ENCODE measurements around the gene MAP3K20.
"Not testable (repeated sequence)": the region's sequence is repeated elsewhere in the genome, so short reads cannot be mapped to it uniquely, and the experiment has no call there.

The MAP3K20 gene

DNA sequence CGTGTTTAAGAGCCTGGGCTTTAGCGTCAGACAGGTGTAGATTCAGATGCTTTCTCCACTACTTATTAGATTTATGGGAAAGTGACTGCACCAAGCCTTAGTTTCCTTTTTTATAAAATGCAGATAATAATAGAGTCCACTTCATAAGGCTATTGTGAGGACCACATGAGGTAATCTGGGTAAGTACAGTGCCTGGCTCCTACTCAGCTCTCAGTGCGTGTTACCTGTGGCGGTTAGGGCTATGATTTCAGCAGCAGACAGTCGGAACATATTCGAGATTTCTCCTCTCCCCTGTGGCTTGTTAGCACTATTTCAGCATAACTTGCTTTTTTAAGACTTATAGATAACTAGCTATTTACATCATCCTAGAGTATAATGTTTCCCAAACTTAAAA is 32.0 kb downstream of the MAP3K20 start:
- no peaks in the 10 kb centered on the region for H3K9me3 ChIP-seq (ENCODE audit: control insufficient read depth, insufficient read depth, low read length)
- no peak overlapping the region for H3K9ac ChIP-seq (ENCODE audit: low read depth, low read length)
- H3K4me1 ChIP-seq (ENCODE audit: insufficient read depth, low read length): peaks cover 14% of the 10 kb centered on the region; the same call in 1 of the 2 replicates
- no peaks in the 10 kb centered on the region for H3K36me3 ChIP-seq (ENCODE audit: insufficient read depth, low read length)

DNA sequence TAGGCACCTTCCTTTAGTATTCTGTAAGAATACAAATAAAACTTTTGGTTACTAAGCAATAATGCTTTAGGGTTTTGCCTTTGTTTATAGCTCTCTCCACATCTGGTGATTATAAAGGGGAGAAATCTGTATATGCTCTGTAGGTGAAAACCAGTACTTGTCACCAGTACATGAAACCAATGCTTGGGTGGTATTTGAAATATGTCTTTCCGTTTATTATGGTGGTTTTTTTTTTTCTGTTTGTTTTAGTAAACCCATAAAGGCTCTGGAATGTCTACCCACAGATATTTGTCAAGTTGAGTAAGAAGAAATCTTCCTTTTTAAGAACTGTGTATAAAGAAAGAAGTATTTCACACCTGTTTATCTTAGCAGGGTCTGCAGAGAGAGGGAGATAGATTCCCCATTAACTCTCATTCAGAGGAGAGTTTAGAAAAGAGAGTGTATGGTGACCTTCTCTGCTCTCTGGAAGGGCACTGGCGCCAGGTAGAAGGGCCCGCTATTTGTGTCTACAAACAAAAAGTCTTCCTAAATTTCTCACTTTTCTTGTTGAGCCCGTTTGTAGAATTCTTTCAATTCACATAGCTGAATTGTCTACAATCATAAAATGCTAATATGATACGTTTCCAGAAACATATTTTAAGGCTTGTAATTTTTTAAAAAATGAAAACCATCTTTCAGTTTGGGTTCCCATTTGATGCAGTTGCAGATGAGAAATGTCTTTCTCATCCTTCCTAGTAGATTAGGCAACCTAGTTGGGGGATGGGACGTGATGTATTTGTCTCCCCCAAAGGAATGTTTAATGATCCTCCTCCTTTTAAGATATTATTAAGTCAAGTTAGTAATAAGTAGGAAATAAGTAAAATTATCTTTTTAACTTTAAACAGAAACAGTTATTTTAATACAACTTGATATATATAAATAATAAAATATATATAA is 33.9 kb downstream of the MAP3K20 start:
- no peak overlapping the region for H3K9ac ChIP-seq (ENCODE audit: low read depth, low read length)
- peaks cover 5% of the 10 kb centered on the region; the same call in 1 of the 2 replicates for H3K4me1 ChIP-seq (ENCODE audit: insufficient read depth, low read length)
- H3K9me3 ChIP-seq (ENCODE audit: control insufficient read depth, insufficient read depth, low read length): no peaks in the 10 kb centered on the region
- no peaks in the 10 kb centered on the region for H3K36me3 ChIP-seq (ENCODE audit: insufficient read depth, low read length)

DNA sequence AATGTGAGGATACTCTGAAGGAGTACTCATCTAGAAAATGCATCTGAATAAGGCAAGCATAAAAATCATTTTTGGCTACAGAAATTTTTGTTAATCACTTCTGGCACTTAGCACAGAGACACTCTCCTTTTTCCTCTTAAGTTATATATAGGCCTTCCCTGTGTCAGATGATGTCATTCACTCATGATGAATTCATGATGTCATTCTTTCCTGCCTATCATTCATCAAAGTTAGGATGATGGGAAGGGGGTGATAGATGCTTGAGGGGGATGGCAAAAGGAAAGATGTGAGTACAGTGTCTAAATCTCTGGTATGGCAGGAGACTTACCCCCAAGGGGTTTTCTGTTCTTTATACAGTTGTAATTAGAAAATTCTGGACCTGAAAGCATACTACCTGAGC is 42.0 kb downstream of the MAP3K20 start:
- H3K36me3 ChIP-seq (ENCODE audit: insufficient read depth, low read length): no peaks in the 10 kb centered on the region; the same call in 1 of the 2 replicates
- no peaks in the 10 kb centered on the region for H3K9me3 ChIP-seq (ENCODE audit: control insufficient read depth, insufficient read depth, low read length)
- no peak overlapping the region for H3K9ac ChIP-seq (ENCODE audit: low read depth, low read length)
- no peaks in the 10 kb centered on the region for H3K4me1 ChIP-seq (ENCODE audit: insufficient read depth, low read length)

DNA sequence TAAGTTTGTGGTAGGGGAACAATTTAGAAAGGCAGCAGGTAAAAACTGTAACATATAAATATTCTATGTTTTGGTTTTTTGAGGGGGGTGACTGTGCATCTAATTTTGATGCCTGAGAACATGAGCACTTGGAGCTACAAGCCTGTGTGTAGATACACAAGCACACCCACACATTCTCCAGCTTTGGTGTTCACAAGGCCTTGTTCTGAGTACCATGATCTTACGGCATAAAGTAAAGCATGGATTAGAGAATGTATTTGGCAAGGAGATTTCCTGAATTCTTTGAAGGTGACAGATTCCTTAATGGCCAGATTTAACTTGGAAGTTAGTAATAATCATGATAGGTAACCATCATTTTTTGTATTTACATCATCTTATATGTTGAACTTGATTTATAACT is 42.7 kb downstream of the MAP3K20 start:
- Histone ChIP-seq H3K9me3 (ENCODE audit: control insufficient read depth, insufficient read depth, low read length) (no peaks in the 10 kb centered on the region), H3K9ac (ENCODE audit: low read depth, low read length) (no peak overlapping the region)

DNA sequence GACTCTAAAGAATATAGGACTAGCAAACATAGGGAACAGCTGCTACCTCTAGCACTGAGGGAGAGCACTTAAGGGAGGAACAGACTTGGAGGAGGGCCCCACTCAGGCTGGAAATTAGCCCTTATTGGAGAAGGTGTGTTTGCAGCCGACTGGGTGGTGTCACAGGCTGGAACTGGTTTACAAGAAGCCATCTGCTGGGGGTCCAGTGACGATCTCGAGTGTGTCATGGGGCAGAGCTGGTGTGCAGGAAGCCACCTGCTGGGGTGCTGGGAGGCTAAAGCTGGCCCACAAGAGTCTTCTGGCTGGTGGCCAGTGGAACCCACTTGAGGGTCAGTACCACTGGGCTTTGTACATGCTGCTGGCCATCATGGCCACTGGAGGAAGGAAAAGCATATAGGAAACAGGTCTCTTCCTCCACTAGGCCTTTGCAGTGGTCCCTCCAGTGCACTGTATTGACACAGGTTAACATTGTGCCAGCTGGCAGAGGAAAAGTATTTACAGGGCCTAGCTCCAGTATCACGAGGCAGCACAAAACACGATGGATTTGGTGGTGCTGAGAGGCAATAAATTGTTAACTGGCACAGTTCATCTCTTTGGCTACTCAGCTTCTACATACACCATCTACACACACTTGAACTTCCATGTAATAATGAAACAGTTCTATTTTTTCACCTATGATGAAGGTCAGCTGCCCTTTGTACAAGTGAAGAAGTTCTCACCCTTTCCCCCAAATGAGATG is 43.6 kb downstream of the MAP3K20 start:
- Histone ChIP-seq H3K4me1 (ENCODE audit: insufficient read depth, low read length) (no peaks in the 10 kb centered on the region), H3K9ac (ENCODE audit: low read depth, low read length) (no peak overlapping the region), H3K36me3 (ENCODE audit: insufficient read depth, low read length) (no peaks in the 10 kb centered on the region; the same call in 1 of the 2 replicates), H3K9me3 (ENCODE audit: control insufficient read depth, insufficient read depth, low read length) (no peaks in the 10 kb centered on the region)

More for the DNA sequence above, 42.7 kb downstream of the MAP3K20 start:
- no peaks in the 10 kb centered on the region for H3K4me1 ChIP-seq (ENCODE audit: insufficient read depth, low read length)
- no peaks in the 10 kb centered on the region; the same call in 1 of the 2 replicates for H3K36me3 ChIP-seq (ENCODE audit: insufficient read depth, low read length)

DNA sequence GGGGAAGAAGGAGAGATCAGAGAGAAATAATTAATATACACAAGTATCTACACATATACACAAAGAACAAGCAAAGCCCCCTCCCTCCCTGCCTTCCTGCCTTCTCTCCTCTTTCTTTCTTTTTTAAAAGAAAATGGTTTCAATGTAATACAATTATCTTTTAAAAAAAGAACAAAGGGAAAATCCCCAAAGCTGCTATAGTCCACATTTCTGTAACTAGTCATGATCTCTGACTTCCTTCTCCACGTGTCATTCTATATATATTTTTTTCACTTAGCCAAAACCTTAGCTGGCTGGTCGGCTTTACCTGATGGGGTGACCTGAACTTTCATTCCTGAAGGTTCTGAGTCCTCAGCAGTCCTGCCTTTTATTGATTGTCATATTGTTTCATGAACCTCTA is 44.3 kb downstream of the MAP3K20 start:
- no peak overlapping the region for H3K9ac ChIP-seq (ENCODE audit: low read depth, low read length)
- H3K4me1 ChIP-seq (ENCODE audit: insufficient read depth, low read length): no peaks in the 10 kb centered on the region
- H3K9me3 ChIP-seq (ENCODE audit: control insufficient read depth, insufficient read depth, low read length): no peaks in the 10 kb centered on the region
- H3K36me3 ChIP-seq (ENCODE audit: insufficient read depth, low read length): no peaks in the 10 kb centered on the region; the same call in 1 of the 2 replicates

DNA sequence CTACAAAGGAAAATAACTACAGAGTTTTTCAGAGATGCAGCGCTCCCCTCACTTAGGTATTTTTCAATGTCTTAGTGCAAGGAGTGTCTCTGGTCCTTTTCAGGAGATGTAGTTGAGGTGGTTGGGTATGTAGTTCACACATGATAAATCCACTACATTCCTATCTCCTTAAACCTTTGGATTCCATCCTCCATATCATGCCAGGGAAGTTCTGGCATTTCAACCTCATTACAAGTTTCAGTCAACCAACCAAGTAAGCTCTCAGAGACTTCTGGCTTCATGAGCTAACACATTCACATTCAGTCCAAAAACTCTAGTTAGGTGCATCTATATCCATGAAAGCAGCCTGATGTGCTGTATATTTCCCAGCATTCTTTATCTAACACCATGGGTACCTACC is 47.3 kb downstream of the MAP3K20 start:
- Histone ChIP-seq H3K36me3 (ENCODE audit: insufficient read depth, low read length) (no peaks in the 10 kb centered on the region; the same call in 1 of the 2 replicates), H3K9me3 (ENCODE audit: control insufficient read depth, insufficient read depth, low read length) (no peaks in the 10 kb centered on the region), H3K4me1 (ENCODE audit: insufficient read depth, low read length) (no peaks in the 10 kb centered on the region), H3K9ac (ENCODE audit: low read depth, low read length) (no peak overlapping the region)

DNA sequence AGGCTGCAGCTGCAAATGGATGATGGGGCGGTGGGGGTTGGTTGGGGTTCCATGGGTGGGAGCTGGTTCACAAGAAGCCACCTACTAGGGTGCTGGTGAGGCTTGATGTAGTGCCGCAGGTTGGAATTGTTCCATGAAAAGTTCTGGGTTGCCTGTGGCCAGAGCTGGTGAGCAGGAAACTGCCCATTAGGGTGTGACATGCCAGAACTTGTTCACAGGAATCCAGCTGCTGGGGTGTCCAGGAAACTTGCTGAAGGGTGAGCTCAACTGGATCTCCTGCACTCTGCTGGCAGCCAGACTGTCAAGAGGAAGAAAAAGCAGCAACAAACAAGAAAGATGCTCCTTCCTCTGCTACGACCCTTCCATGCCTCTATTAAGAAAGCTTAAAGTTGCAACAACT is 48.8 kb downstream of the MAP3K20 start:
- no peak overlapping the region for H3K9ac ChIP-seq (ENCODE audit: low read depth, low read length)
- no peaks in the 10 kb centered on the region for H3K4me1 ChIP-seq (ENCODE audit: insufficient read depth, low read length)
- no peaks in the 10 kb centered on the region for H3K36me3 ChIP-seq (ENCODE audit: insufficient read depth, low read length)
- no peaks in the 10 kb centered on the region for H3K9me3 ChIP-seq (ENCODE audit: control insufficient read depth, insufficient read depth, low read length)

DNA sequence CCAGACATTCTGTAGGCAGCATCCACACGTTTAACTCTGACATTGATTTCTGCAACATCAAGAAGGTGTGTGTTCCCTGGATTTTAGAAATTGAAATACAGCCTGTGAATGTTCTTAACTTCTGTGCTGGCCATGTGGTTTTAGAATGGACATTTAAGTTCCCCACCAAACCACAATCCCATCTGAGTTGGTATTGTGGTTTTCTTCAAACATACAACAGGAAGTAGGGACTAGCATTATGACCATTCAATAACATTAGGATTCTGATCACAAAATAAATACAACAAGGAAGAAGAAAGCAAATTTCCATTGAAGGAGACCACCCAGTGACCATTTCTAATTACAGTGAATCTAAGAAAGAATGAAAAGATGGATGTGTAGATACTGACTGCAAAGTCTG is 51.2 kb downstream of the MAP3K20 start:
- Histone ChIP-seq H3K36me3 (ENCODE audit: insufficient read depth, low read length) (no peaks in the 10 kb centered on the region), H3K9ac (ENCODE audit: low read depth, low read length) (no peak overlapping the region), H3K4me1 (ENCODE audit: insufficient read depth, low read length) (0 out of 2 replicates have a peak, but pooled peaks cover under 1% of the 10 kb centered on the region), H3K9me3 (ENCODE audit: control insufficient read depth, insufficient read depth, low read length) (no peaks in the 10 kb centered on the region)

DNA sequence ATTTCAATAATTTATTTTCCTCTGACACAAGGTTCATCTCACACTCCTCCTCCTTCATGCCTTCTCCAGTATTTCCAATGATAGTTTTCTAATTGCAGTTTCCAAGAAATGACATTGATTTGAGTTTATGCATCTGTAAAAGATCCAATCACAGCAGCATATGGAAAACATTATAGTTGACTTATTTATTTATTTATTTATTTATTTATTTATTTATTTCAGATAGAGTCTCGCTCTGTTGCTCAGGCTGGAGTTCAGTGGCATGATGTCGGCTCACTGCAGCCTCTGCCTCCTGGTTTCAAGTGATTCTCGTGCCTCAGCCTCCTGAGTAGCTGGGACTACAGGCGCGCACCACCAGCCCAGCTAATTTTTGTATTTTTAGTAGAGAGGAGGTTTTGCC is 52.5 kb downstream of the MAP3K20 start:
- H3K4me1 ChIP-seq (ENCODE audit: insufficient read depth, low read length); H3K36me3 ChIP-seq (ENCODE audit: insufficient read depth, low read length); H3K9me3 ChIP-seq (ENCODE audit: control insufficient read depth, insufficient read depth, low read length); H3K9ac ChIP-seq (ENCODE audit: low read depth, low read length): not testable (repeated sequence)

DNA sequence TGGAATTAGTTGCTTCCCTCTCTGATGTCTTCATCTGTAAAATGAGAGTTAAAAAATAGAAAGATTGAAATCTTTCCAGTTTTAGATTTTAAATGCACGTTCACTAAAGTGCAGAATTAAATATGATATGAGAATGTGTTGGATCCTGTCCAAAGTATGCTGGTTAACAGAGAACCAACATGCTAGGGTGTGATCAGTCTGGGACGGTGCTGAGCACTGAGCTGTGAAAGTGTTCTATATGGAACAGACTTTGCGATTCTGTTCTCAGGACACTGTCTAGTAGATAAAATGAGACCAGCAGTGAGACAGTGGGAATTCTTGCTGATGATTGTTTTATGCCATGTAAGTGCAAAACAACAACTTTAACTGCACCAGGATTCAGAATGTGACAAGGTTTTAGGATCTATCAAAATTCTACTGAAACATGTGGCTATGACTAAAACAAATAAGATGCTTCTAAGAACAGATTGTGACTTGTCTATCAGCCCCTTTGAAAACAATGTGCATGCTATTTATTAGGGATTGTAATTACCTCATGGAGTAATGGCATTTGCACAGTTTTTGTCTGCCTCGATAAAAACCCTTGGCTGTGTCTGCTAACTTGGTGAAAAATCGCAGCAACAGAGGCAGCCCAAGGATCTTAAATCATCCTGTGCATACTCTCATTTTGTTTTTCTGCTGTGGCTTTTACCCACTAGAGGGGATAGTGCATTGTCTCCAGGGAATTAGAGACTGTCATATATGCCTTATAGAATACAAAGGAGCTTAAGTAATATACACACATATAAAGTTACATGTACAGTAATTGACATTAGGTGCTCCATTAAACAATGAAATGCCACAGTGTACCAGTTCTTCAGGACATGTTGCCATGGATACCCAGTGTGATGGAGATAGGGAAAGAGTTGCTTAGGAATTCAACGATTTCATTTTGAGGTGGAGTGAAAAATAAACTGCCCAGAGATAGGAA is 55.1 kb downstream of the MAP3K20 start:
- Histone ChIP-seq H3K9ac (ENCODE audit: low read depth, low read length) (no peak overlapping the region), H3K36me3 (ENCODE audit: insufficient read depth, low read length) (no peaks in the 10 kb centered on the region), H3K4me1 (ENCODE audit: insufficient read depth, low read length) (peaks cover 7% of the 10 kb centered on the region; the same call in 1 of the 2 replicates), H3K9me3 (ENCODE audit: control insufficient read depth, insufficient read depth, low read length) (no peaks in the 10 kb centered on the region)

DNA sequence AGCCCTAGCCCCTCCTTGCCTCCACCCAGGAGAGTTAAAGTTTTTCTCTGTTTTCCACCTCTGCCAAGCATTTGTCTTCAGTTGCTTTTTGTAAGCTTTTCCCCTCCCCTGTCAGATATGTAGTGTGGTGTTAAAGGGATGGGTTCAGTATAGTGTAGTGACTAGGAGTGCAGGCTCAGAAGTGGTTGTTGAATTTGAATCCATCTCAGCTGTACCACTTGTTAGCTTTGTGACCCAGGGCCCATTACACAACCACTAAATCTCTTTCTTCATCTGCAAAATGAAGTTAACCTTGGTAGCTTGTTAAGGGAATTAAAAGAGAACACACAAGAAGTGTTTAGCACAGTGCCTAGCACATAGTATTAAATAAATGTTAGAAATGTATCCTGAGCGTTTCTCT is 56.9 kb downstream of the MAP3K20 start:
- Histone ChIP-seq H3K36me3 (ENCODE audit: insufficient read depth, low read length) (no peaks in the 10 kb centered on the region), H3K9ac (ENCODE audit: low read depth, low read length) (no peak overlapping the region), H3K4me1 (ENCODE audit: insufficient read depth, low read length) (peaks cover 14% of the 10 kb centered on the region), H3K9me3 (ENCODE audit: control insufficient read depth, insufficient read depth, low read length) (no peaks in the 10 kb centered on the region)

DNA sequence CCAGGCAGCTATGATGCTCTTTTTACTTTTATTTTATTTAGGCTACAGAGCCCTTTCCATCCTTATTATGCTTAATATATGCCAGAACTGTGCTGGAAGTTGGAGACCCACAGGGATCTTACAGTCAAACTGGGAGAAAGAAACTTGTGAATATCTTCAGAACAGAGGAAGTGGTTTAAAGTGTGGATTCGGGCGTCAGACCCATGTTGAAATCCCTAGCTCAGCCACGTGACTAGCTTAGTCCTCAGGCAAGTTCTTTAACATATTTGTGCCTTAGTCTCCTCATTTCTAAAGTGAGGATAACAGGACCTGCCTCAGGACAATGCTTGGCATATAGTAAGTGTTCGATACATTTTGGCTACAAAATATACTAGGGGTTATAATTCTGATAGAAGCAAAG is 59.1 kb downstream of the MAP3K20 start:
- Histone ChIP-seq H3K9ac (ENCODE audit: low read depth, low read length) (no peak overlapping the region), H3K36me3 (ENCODE audit: insufficient read depth, low read length) (no peaks in the 10 kb centered on the region), H3K4me1 (ENCODE audit: insufficient read depth, low read length) (peaks cover 14% of the 10 kb centered on the region), H3K9me3 (ENCODE audit: control insufficient read depth, insufficient read depth, low read length) (no peaks in the 10 kb centered on the region)

DNA sequence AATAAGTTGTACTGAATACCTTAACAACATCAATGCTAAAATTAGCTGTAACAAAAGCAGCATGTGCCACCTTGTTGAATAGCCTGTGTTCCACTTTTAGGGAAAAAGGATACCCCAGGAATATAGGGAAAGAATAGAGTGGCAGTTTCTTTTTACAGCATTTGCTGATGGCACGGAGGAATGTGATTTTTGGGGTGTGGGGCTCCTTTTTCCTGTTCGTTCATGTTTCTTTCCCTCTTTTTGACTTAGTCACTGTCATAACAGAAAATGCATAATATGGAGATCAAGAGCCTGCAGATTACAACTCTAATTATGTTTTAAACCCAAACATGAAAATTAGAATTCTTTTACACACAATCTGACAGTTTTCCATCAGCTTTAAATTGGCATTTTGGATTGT is 60.4 kb downstream of the MAP3K20 start:
- Histone ChIP-seq H3K9me3 (ENCODE audit: control insufficient read depth, insufficient read depth, low read length) (0 out of 2 replicates have a peak, but pooled peaks cover under 1% of the 10 kb centered on the region), H3K4me1 (ENCODE audit: insufficient read depth, low read length) (peaks cover 14% of the 10 kb centered on the region), H3K9ac (ENCODE audit: low read depth, low read length) (no peak overlapping the region), H3K36me3 (ENCODE audit: insufficient read depth, low read length) (no peaks in the 10 kb centered on the region)

All from ES-I3 (cell line).